ENCODE data around the gene WASF3. TPM values are rescaled to one million over a fixed set of nuclear protein-coding genes. Genes with fewer than 3 reads are reported as not detected.

Gene WASF3
- total RNA-seq, 1 donor from 2014 or later: 25.8 TPM

GRCh38 chr13:26583662-26584061 lies 26.2 kb downstream of the WASF3 start:
- no peak for TF ChIP-seq CTCF (IDR thresholded peaks at IDR 0.05; ENCODE audit: insufficient read depth, low read depth, low read length)
- no peak overlapping the region for H3K9ac ChIP-seq (ENCODE audit: low read length)

GRCh38 chr13:26584713-26585112 lies 27.2 kb downstream of the WASF3 start:
- peak; percentile 96 for FAIRE-seq
- Histone ChIP-seq H2AFZ (ENCODE audit: low read depth, low read length) (no peak overlapping the region), H3K79me2 (ENCODE audit: insufficient read depth, low read length) (peaks cover 31% of the 10 kb centered on the region), H3K4me1 (ENCODE audit: insufficient read depth, low read length) (peaks cover 25% of the 10 kb centered on the region), H3K27me3 (ENCODE audit: insufficient read depth, low read length) (no peaks in the 10 kb centered on the region), H3K9ac (ENCODE audit: low read length) (peak overlapping the region; percentile 4), H3K36me3 (ENCODE audit: insufficient read depth, low read length) (no peaks in the 10 kb centered on the region), H4K20me1 (ENCODE audit: insufficient read depth, low read length) (no peaks in the 10 kb centered on the region), H3K27ac (ENCODE audit: low read depth, low read length) (peak overlapping the region; percentile 38), H3K4me2 (ENCODE audit: low read length) (peak overlapping the region; percentile 66), H3K4me3 (ENCODE audit: insufficient read depth, low read depth, low read length) (no peak overlapping the region), H3K9me3 (ENCODE audit: insufficient read depth, low read depth, low read length) (no peaks in the 10 kb centered on the region)
- Mint-ChIP-seq H3K9me3 (ENCODE audit: unreplicated experiment) (no peaks in the 10 kb centered on the region), H3K4me1 (ENCODE audit: low read depth, unreplicated experiment) (peaks cover 22% of the 10 kb centered on the region), H3K4me3 (ENCODE audit: unreplicated experiment) (no peak overlapping the region), H3K27ac (ENCODE audit: unreplicated experiment) (peak overlapping the region; percentile 81), H3K36me3 (ENCODE audit: low read depth, unreplicated experiment) (no peaks in the 10 kb centered on the region), H3K27me3 (ENCODE audit: low read depth, unreplicated experiment) (no peaks in the 10 kb centered on the region)
- TF ChIP-seq EZH2 (IDR thresholded peaks at IDR 0.05; ENCODE audit: insufficient read depth, low read length): no peak
- no peak for TF ChIP-seq CTCF (IDR thresholded peaks at IDR 0.05; ENCODE audit: insufficient read depth, low read depth, low read length)
- DNase-seq (ENCODE audit: low read depth): peak; percentile 66

More at GRCh38 chr13:26583662-26584061, 26.2 kb downstream of the WASF3 start:
- FAIRE-seq (peak; percentile 9), DNase-seq (ENCODE audit: low read depth) (no peak)
- Histone ChIP-seq H3K27ac (ENCODE audit: low read depth, low read length) (no peak overlapping the region), H2AFZ (ENCODE audit: low read depth, low read length) (no peak overlapping the region), H3K36me3 (ENCODE audit: insufficient read depth, low read length) (no peaks in the 10 kb centered on the region), H3K9me3 (ENCODE audit: insufficient read depth, low read depth, low read length) (no peaks in the 10 kb centered on the region), H3K4me2 (ENCODE audit: low read length) (peak overlapping the region; percentile 66), H4K20me1 (ENCODE audit: insufficient read depth, low read length) (no peaks in the 10 kb centered on the region), H3K27me3 (ENCODE audit: insufficient read depth, low read length) (no peaks in the 10 kb centered on the region), H3K4me3 (ENCODE audit: insufficient read depth, low read depth, low read length) (no peak overlapping the region), H3K4me1 (ENCODE audit: insufficient read depth, low read length) (peaks cover 23% of the 10 kb centered on the region), H3K79me2 (ENCODE audit: insufficient read depth, low read length) (peaks cover 22% of the 10 kb centered on the region)
- no peaks in the 10 kb centered on the region for H3K27me3 Mint-ChIP-seq (ENCODE audit: low read depth, unreplicated experiment)
- H3K36me3 Mint-ChIP-seq (ENCODE audit: low read depth, unreplicated experiment): peaks cover 2% of the 10 kb centered on the region
- peaks cover 20% of the 10 kb centered on the region for H3K4me1 Mint-ChIP-seq (ENCODE audit: low read depth, unreplicated experiment)
- peak overlapping the region; percentile 84 for H3K27ac Mint-ChIP-seq (ENCODE audit: unreplicated experiment)
- no peaks in the 10 kb centered on the region for H3K9me3 Mint-ChIP-seq (ENCODE audit: unreplicated experiment)
- no peak overlapping the region for H3K4me3 Mint-ChIP-seq (ENCODE audit: unreplicated experiment)

- H3K4me1 Mint-ChIP-seq (ENCODE audit: low read depth, unreplicated experiment): peaks cover 26% of the 10 kb centered on the region
- H3K4me3 Mint-ChIP-seq (ENCODE audit: unreplicated experiment): no peak overlapping the region
- TF ChIP-seq CTCF (IDR thresholded peaks at IDR 0.05; ENCODE audit: insufficient read depth, low read depth, low read length): no peak
- TF ChIP-seq EZH2 (IDR thresholded peaks at IDR 0.05; ENCODE audit: insufficient read depth, low read length): no peak
- Histone ChIP-seq H3K36me3 (ENCODE audit: insufficient read depth, low read length) (no peaks in the 10 kb centered on the region), H3K4me3 (ENCODE audit: insufficient read depth, low read depth, low read length) (no peak overlapping the region), H3K9ac (ENCODE audit: low read length) (no peak overlapping the region), H3K27ac (ENCODE audit: low read depth, low read length) (peak overlapping the region; percentile 38), H3K9me3 (ENCODE audit: insufficient read depth, low read depth, low read length) (no peaks in the 10 kb centered on the region), H3K4me1 (ENCODE audit: insufficient read depth, low read length) (peaks cover 29% of the 10 kb centered on the region), H4K20me1 (ENCODE audit: insufficient read depth, low read length) (no peaks in the 10 kb centered on the region), H2AFZ (ENCODE audit: low read depth, low read length) (no peak overlapping the region), H3K79me2 (ENCODE audit: insufficient read depth, low read length) (peaks cover 34% of the 10 kb centered on the region), H3K27me3 (ENCODE audit: insufficient read depth, low read length) (no peaks in the 10 kb centered on the region), H3K4me2 (ENCODE audit: low read length) (peak overlapping the region; percentile 66)
- no peaks in the 10 kb centered on the region for H3K9me3 Mint-ChIP-seq (ENCODE audit: unreplicated experiment)
- FAIRE-seq: no peak
- peak overlapping the region; percentile 81 for H3K27ac Mint-ChIP-seq (ENCODE audit: unreplicated experiment)
- no peaks in the 10 kb centered on the region for H3K36me3 Mint-ChIP-seq (ENCODE audit: low read depth, unreplicated experiment)
- no peak for DNase-seq (ENCODE audit: low read depth)
- H3K27me3 Mint-ChIP-seq (ENCODE audit: low read depth, unreplicated experiment): no peaks in the 10 kb centered on the region
Measured at GRCh38 chr13:26585136-26585535, 27.7 kb downstream of the WASF3 start.
